IMR-90 (cell line): ENCODE data around the gene DNAJC5. TPM values are rescaled to one million over a fixed set of nuclear protein-coding genes. Genes with fewer than 3 reads are reported as not detected.

Experiments used
- CHD1 ChIP-seq: IDR thresholded peaks from 2 replicates; pipeline ENCODE4 v1.6.1; 2012; ENCODE audit warnings: low read depth, low read length, improper control_type of control experiment
- MAZ ChIP-seq: IDR thresholded peaks from 2 replicates; pipeline ENCODE4 v1.6.1; 2012; ENCODE audit warnings: low read depth, mild to moderate bottlenecking, low read length, improper control_type of control experiment, moderate library complexity, borderline replicate concordance
- MXI1 ChIP-seq: IDR thresholded peaks from 2 replicates; pipeline ENCODE4 v1.6.1; 2012; ENCODE audit warnings: low read depth, mild to moderate bottlenecking, low read length, moderate library complexity, borderline replicate concordance
- NFE2L2 ChIP-seq: fragments of 150-350 bp; IDR thresholded peaks from 2 replicates; pipeline ENCODE4 v1.6.1; 2016; ENCODE audit warnings: low read depth, mild to moderate bottlenecking, low read length
- RAD21 ChIP-seq: IDR thresholded peaks from 2 replicates; pipeline ENCODE4 v1.6.1; 2012; ENCODE audit warnings: low read length, improper control_type of control experiment
- RCOR1 ChIP-seq: IDR thresholded peaks from 2 replicates; pipeline ENCODE4 v1.6.1; 2012; ENCODE audit warnings: mild to moderate bottlenecking, low read length, improper control_type of control experiment; ENCODE audit not compliant: insufficient replicate concordance
- polyA plus RNA-seq, 3 experiments: library from polyadenylated mRNA; depleted of rRNA; stranded (reverse); fragments of >200 nt; gene quantifications; 2 replicates each; pipeline ENCODE4 v1.2.3, GENCODE V29; 2012; ENCODE audit warnings: low replicate concordance in 1 of 3
- total RNA-seq: library from RNA; depleted of rRNA; stranded (reverse); fragments of >200 nt; gene quantifications from 2 replicates; pipeline ENCODE4 v1.2.3, GENCODE V29; 2012

The DNAJC5 gene
- total and polyA plus RNA-seq, 2 of the 4 experiments (the other 2 are of a cell fraction): 35.6 to 45.2 TPM

- TF ChIP-seq RCOR1 (no peak), CHD1 (no peak), NFE2L2 (no peak), MXI1 (no peak), MAZ (no peak), RAD21 (no peak)
These were observed 83.6 kb downstream of the DNAJC5 start (continued) for GRCh38 chr20:63978319-63979228.
